Smooth muscle cell (in vitro differentiated cells): Measurements from ENCODE around the gene TRIM66. TPM values are rescaled to one million over a fixed set of nuclear protein-coding genes. Genes with fewer than 3 reads are reported as not detected.

ENCODE experiments used
- DNase-seq: peaks from one replicate; lab custom pipeline; 2025; ENCODE audit not compliant: unreplicated experiment; lab: John Stamatoyannopoulos, UW
- H2AFZ ChIP-seq: fragments of 200-600 bp; sonication (generic); 2 replicates; pipeline ENCODE4 v1.6.0; 2016; ENCODE audit warnings: antibody characterized with exemption, low read depth, mild to moderate bottlenecking
- H3F3A ChIP-seq: fragments of 200-600 bp; sonication (generic); 2 replicates; pipeline ENCODE4 v1.6.0; 2017; ENCODE audit warnings: antibody characterized with exemption, low read depth
- H3K27ac ChIP-seq: fragments of 200-600 bp; sonication (generic); 2 replicates; pipeline ENCODE4 v1.5.1; 2016; ENCODE audit warnings: low read depth, mild to moderate bottlenecking
- H3K27me3 ChIP-seq: fragments of 200-600 bp; sonication (generic); 2 replicates; pipeline ENCODE4 v1.6.1; 2016; ENCODE audit warnings: low read depth, mild to moderate bottlenecking
- H3K36me3 ChIP-seq: fragments of 200-600 bp; sonication (generic); 2 replicates; pipeline ENCODE4 v1.5.1; 2016; ENCODE audit warnings: low read depth
- H3K4me1 ChIP-seq: fragments of 200-600 bp; sonication (generic); 2 replicates; pipeline ENCODE4 v1.5.1; 2016; ENCODE audit warnings: low read depth
- H3K4me2 ChIP-seq: fragments of 200-600 bp; sonication (generic); 2 replicates; pipeline ENCODE4 v1.6.0; 2016; ENCODE audit warnings: mild to moderate bottlenecking
- H3K4me3 ChIP-seq: fragments of 200-600 bp; sonication (generic); 2 replicates; pipeline ENCODE4 v1.5.1; 2016; ENCODE audit warnings: mild to moderate bottlenecking
- H3K79me2 ChIP-seq: fragments of 200-600 bp; sonication (generic); 2 replicates; pipeline ENCODE4 v1.6.0; 2016; ENCODE audit warnings: low read depth, mild to moderate bottlenecking
- H3K9ac ChIP-seq: fragments of 200-600 bp; sonication (generic); 2 replicates; pipeline ENCODE4 v1.6.0; 2016; ENCODE audit warnings: low read depth
- H3K9me3 ChIP-seq: fragments of 200-600 bp; sonication (generic); replicated peaks from 2 replicates; pipeline ENCODE4 v1.5.1; 2016; ENCODE audit warnings: low read depth
- H4K20me1 ChIP-seq: fragments of 200-600 bp; sonication (generic); 2 replicates; pipeline ENCODE4 v1.6.0; 2016; ENCODE audit warnings: low read depth
- CTCF ChIP-seq: fragments of 200-600 bp; sonication (generic); IDR thresholded peaks from 2 replicates; pipeline ENCODE4 v1.5.1; 2017; ENCODE audit warnings: borderline replicate concordance, mild to moderate bottlenecking, antibody characterized with exemption; ENCODE audit not compliant: insufficient read depth, poor library complexity, severe bottlenecking
- WGBS: methylation state at CpG from one replicate; pipeline ENCODE4 v1.1.7; 2016; ENCODE audit warnings: low lambda C conversion rate; 5-methylcytosine and 5-hydroxymethylcytosine counted together
- polyA plus RNA-seq: library from polyadenylated mRNA; unstranded; fragments of >200 nt; fragmentation: Nextera tagmentation; extraction: Ambion mirVana; gene quantifications from 2 replicates; pipeline ENCODE4 v1.2.1, GENCODE V29; 2016
- total RNA-seq: library from RNA; depleted of rRNA; stranded (reverse); fragments of >200 nt; gene quantifications from 2 replicates; pipeline ENCODE4 v1.2.3, GENCODE V29; 2014

TRIM66 gene
- total and polyA plus RNA-seq, 2 experiments from 2014 or later: 0.24 to 5.8 TPM

DNA sequence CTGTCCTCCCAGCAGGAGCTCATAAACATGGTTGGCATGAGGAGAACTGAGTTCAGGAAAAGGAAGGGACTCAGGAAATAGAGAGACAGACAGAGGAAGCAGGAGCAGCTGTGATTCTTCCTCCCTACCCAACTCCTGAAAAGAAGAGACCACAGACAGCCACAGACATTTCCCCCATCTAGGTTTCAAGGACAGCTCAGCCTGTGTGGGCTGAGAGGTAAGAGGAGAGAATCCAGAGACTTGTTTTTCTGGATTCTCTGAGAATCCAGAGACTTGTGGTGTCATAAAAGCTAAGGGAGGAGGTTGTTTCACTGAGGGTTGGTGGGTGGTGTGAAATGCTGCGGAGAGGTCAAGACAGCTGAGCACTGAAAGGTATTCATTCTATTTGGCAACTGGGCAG, 69.4 kb downstream of the TRIM66 start:
- 17% methylated on average over 1 of the region's 1 CpG for WGBS
- no peaks in the 10 kb centered on the region for H3K9me3 ChIP-seq
- H3K9ac ChIP-seq: peak overlapping the region; percentile 15
- no peaks in the 10 kb centered on the region for H3F3A ChIP-seq
- DNase-seq: no peak
- H4K20me1 ChIP-seq: no peaks in the 10 kb centered on the region
- no peak for TF ChIP-seq CTCF
- H3K4me3 ChIP-seq: no peak overlapping the region
- no peak overlapping the region for H2AFZ ChIP-seq
- no peaks in the 10 kb centered on the region for H3K79me2 ChIP-seq
- peak overlapping the region; percentile 52 for H3K27ac ChIP-seq
- H3K36me3 ChIP-seq: no peaks in the 10 kb centered on the region
- peak overlapping the region; percentile 2 for H3K4me2 ChIP-seq
- no peaks in the 10 kb centered on the region for H3K4me1 ChIP-seq
- H3K27me3 ChIP-seq: no peaks in the 10 kb centered on the region

GRCh38 chr11:8612522-8612921, 69.9 kb downstream of the TRIM66 start:
- no peaks in the 10 kb centered on the region for H4K20me1 ChIP-seq
- H3K4me3 ChIP-seq: no peak overlapping the region
- H3K79me2 ChIP-seq: no peaks in the 10 kb centered on the region
- DNase-seq: no peak
- WGBS: 59% methylated on average over 5 of the region's 5 CpGs
- H3K4me2 ChIP-seq: peak overlapping the region; percentile 2
- H3K9ac ChIP-seq: no peak overlapping the region
- no peaks in the 10 kb centered on the region for H3K27me3 ChIP-seq
- no peaks in the 10 kb centered on the region for H3K36me3 ChIP-seq
- H2AFZ ChIP-seq: no peak overlapping the region
- H3K4me1 ChIP-seq: no peaks in the 10 kb centered on the region
- H3K9me3 ChIP-seq: no peaks in the 10 kb centered on the region
- peak overlapping the region; percentile 52 for H3K27ac ChIP-seq
- no peaks in the 10 kb centered on the region for H3F3A ChIP-seq
- TF ChIP-seq CTCF: no peak

GRCh38 chr11:8610532-8611116, 71.8 kb downstream of the TRIM66 start:
- H4K20me1 ChIP-seq: no peaks in the 10 kb centered on the region
- 78% methylated on average over 7 of the region's 7 CpGs for WGBS
- TF ChIP-seq CTCF: no peak

GRCh38 chr11:8608652-8609051, 73.8 kb downstream of the TRIM66 start:
- Histone ChIP-seq H3K9ac (no peak overlapping the region), H3K27ac (peak overlapping the region; percentile 28), H3K4me3 (no peak overlapping the region), H3K4me1 (no peaks in the 10 kb centered on the region), H3F3A (no peaks in the 10 kb centered on the region), H3K4me2 (peak overlapping the region; percentile 14), H3K27me3 (no peaks in the 10 kb centered on the region), H4K20me1 (no peaks in the 10 kb centered on the region), H3K9me3 (no peaks in the 10 kb centered on the region), H3K79me2 (no peaks in the 10 kb centered on the region), H2AFZ (no peak overlapping the region), H3K36me3 (no peaks in the 10 kb centered on the region)
- 6% methylated on average over 1 of the region's 1 CpG for WGBS
- DNase-seq: no peak
- no peak for TF ChIP-seq CTCF

More at GRCh38 chr11:8610532-8611116, 71.8 kb downstream of the TRIM66 start:
- H3F3A ChIP-seq: no peaks in the 10 kb centered on the region
- no peaks in the 10 kb centered on the region for H3K79me2 ChIP-seq
- H3K4me1 ChIP-seq: no peaks in the 10 kb centered on the region
- H3K36me3 ChIP-seq: no peaks in the 10 kb centered on the region
- no peak overlapping the region for H3K27ac ChIP-seq
- H3K4me3 ChIP-seq: no peak overlapping the region
- no peaks in the 10 kb centered on the region for H3K9me3 ChIP-seq
- no peak for DNase-seq
- H3K4me2 ChIP-seq: no peak overlapping the region
- H3K9ac ChIP-seq: no peak overlapping the region
- no peaks in the 10 kb centered on the region for H3K27me3 ChIP-seq
- H2AFZ ChIP-seq: no peak overlapping the region
